ENCODE measurements around the gene DAP.

DNA sequence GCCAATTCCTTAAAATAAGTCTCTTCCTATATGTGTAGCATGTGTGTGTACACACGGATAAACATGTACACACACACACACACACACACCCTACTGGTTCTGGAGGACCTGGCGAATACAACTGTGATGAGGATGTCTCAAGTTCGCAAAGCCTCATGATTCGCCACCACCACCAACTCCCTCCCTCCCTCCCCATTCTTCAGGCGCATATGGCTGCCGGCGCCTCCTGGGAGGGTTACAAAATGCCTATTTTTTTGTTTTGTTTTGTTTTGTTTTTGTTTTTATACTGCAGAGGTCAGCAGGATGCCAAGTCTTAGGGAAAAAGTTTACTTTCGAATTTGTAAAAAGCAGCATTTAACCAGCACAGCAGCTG, 88.0 kb downstream of the DAP start:
- TF ChIP-seq, protein P1, sequence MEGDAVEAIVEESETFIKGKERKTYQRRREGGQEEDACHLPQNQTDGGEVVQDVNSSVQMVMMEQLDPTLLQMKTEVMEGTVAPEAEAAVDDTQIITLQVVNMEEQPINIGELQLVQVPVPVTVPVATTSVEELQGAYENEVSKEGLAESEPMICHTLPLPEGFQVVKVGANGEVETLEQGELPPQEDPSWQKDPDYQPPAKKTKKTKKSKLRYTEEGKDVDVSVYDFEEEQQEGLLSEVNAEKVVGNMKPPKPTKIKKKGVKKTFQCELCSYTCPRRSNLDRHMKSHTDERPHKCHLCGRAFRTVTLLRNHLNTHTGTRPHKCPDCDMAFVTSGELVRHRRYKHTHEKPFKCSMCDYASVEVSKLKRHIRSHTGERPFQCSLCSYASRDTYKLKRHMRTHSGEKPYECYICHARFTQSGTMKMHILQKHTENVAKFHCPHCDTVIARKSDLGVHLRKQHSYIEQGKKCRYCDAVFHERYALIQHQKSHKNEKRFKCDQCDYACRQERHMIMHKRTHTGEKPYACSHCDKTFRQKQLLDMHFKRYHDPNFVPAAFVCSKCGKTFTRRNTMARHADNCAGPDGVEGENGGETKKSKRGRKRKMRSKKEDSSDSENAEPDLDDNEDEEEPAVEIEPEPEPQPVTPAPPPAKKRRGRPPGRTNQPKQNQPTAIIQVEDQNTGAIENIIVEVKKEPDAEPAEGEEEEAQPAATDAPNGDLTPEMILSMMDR (IDR thresholded peaks at IDR 0.05; ENCODE audit: borderline replicate concordance, extremely low read depth, low read length, poor library complexity, severe bottlenecking), result no peak
- no peak for TF ChIP-seq EZH2 (IDR thresholded peaks at IDR 0.05; ENCODE audit: borderline replicate concordance, low read depth, low read length, severe bottlenecking)
